COLO668 (cell line): ENCODE results near the gene SF3B3.
"Not testable (repeated sequence)": the region's sequence is repeated elsewhere in the genome, so short reads cannot be mapped to it uniquely, and the experiment has no call there.

ENCODE experiments used
- DNase-seq: peaks from one replicate; lab custom pipeline; 2025; ENCODE audit not compliant: unreplicated experiment; lab: John Stamatoyannopoulos, UW

SF3B3 gene

GRCh38 chr16:70510216-70510615 is 13.4 kb upstream of the SF3B3 start:
- no peak for DNase-seq

GRCh38 chr16:70511833-70512232 is 11.8 kb upstream of the SF3B3 start:
- DNase-seq = no peak

DNA sequence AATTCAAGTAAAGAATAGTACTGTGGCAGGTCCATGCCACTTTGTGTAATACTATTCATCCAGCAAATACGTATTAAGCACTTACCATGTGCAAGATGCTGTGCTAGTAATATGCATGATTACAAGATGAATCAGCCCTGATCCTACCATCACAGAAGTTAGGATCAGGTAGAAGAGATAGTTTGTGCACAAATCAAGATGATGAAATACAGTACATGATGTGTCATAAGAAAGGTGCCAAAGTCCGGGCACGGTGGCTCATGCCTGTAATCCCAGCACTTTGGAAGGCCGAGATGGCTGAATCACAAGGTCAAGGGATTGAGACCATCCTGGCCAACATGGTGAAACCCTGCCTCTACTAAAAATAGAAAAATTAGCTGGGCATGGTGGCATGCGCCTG is 11.2 kb upstream of the SF3B3 start:
- no peak for DNase-seq

DNA sequence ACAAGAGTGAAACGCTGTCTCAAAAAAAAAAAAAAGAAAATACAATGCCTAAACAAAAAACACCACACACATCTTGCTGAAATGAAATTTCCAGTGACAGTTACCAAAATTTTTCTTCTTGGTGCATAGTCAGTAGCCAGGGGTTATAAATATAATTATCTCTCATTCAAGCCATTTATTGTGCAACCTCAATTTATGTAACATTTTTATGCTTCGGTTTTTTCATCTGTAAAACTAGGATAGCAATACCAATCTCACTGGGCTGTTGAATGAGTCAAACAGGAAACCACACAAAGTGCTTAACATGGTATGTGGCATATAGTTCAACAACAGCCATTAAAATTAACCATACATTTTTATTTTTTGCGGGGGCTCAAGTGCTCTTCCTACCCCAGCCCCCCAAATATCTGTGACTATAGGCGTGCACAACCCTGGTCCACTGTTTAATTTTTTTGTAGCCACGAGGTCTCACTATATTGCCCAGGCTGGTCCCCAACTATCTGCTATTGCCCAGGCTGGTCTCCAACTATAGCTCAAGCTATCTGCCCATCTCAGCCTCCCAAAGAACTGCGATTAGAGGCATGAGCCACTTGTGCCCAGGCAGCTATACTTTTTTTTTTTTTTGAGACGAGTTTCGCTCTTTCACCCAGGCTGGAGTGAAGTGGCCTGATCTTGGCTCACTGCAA is 2.9 kb upstream of the SF3B3 start:
- no peak for DNase-seq

- no peak for DNase-seq
Observed at GRCh38 chr16:70522216-70523075, 1.2 kb upstream of the SF3B3 start.

GRCh38 chr16:70523076-70523742 is 407 bp upstream of the SF3B3 start, which contains the start of gene COG4:
TSS of gene COG4 (minus strand) at chr16:70523554. CDS start at chr16:70523543, 11 bp downstream.
- peak; percentile 85 for DNase-seq

GRCh38 chr16:70524399-70524825 is 796 bp downstream of the SF3B3 start:
- DNase-seq = peak; percentile 20

DNA sequence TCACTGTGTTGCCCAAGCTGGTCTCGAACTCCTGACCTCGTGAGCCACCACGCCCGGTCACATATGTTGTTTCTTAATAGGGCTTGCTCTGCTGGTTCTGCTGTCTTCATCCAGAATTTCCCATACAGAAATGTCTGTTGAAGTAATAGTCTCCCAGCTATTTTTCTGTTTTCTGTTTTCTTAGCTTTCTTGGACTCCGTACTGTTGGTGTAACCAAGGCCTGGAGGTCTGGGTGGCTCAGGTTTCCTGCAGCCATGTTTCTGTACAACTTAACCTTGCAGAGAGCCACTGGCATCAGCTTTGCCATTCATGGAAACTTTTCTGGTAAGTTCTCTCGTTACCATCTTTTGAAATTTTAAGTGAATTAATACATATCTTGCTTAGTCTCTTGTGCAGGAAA is 2.8 kb downstream of the SF3B3 start:
- no peak for DNase-seq

DNA sequence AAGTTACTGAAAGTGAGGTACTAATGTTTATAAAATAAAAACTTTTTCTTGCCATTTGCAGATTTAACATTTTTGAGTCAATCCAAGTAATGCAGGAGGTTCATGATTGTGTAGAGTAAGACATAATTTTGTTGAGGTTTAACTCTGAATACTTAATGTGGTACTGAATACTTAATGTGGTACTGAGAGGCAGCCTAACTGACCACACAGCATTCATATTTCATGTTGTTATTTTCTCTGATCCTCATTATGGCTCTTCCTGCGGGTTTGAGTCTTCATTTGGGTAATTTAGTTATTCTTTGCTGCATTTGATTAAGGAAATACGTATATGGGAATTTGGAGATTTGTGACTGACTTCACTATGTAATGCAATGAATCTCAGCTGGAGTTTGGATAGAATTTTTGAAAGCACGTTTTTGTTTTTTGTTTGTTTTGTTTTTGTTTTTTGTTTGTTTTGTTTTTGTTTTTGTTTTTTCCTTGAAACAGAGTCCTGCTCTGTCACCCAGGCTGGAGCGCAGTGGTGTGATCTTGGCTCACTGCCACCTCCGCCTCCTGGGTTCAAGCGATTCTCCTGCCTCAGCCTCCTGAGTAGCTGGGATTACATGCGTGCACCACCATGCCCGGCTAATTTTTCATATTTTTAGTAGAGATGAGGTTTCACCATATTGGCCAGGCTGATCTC is 3.8 kb downstream of the SF3B3 start:
- no peak for DNase-seq

- DNase-seq = no peak
Observed at GRCh38 chr16:70529051-70529777, 5.6 kb downstream of the SF3B3 start.

- not testable (repeated sequence) for DNase-seq
Observed at GRCh38 chr16:70529954-70530353, 6.3 kb downstream of the SF3B3 start.

DNA sequence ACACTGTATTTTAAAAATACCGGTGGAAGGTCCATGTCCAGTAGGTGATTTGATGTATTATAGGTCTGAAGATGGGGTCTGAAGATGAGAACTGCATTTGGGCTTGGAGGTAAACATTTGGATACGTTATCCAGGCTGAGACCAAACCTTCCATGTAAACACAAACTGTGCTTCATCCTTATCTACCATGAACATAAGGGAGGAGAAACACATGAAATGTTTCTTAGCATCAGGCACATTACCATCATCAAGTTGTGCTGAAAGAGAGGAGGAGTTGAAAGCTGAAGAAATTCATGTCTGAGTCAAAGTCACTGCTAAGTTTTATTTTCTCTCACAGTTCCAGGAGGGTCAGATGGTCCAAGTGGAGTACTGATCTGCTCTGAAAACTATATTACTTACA is 11.4 kb downstream of the SF3B3 start:
- no peak for DNase-seq

DNA sequence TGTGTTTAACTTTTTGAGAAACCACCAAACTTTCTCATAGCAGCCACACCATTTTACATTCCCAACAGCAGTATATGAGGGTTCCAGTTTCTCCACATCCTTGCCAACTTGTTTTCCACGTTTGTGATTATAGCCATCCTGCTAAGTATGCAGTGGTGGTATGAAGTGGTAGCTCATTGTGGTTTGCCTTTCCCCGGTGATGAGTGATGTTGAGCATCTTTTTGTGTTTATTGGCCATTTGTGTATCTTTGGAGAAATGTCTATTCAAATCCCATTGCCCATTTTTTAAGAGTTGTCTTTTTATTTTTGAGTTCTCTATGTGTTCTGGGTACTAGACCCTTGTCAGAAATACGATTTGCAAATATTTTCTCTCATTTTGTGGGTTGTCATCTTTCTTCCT is 17.4 kb downstream of the SF3B3 start:
- DNase-seq = no peak

GRCh38 chr16:70544548-70544947 is 20.9 kb downstream of the SF3B3 start:
- DNase-seq = no peak

DNA sequence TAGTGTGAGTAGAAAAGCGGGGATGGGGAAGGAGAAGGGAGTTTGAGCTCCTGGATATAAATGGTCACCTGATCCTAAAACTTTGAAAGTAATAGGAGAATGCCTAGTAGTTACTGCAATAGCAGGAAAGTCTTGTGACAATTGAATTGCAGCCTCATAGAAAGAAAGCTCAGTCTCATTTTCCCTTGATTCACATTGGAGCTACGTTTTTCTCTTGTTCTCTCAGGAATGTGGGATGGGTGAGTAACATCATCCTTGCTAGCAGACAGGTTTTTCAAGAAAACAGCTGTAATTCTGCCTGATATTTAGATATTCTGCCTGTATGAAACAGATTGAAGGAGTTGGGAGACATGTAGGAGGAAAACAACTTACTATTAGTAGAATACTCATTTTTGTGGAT is 25.3 kb downstream of the SF3B3 start:
- DNase-seq = no peak

- DNase-seq = no peak
Observed at GRCh38 chr16:70550082-70550481, 26.5 kb downstream of the SF3B3 start.

GRCh38 chr16:70551788-70552187 is 28.2 kb downstream of the SF3B3 start:
- DNase-seq = no peak

GRCh38 chr16:70552675-70553074 is 29.1 kb downstream of the SF3B3 start:
- no peak for DNase-seq

GRCh38 chr16:70553645-70554044 is 30.0 kb downstream of the SF3B3 start:
- no peak for DNase-seq

DNA sequence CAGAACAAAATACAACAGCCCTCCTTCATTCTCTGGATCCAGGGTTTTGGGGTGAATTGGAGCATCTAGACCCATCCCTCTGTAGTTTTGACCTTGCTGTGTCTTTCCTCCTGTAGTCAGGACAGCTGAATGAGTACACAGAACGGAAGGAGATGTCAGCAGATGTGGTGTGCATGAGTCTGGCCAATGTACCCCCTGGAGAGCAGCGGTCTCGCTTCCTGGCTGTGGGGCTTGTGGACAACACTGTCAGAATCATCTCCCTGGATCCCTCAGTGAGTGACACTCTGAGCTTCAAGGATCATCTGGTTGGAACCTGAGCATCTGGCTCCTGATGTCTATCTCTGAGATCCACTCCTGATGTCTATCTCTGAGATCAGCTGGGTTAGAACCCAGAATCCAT is 32.4 kb downstream of the SF3B3 start:
- DNase-seq = no peak

- no peak for DNase-seq
Observed at GRCh38 chr16:70561623-70562022, 38.0 kb downstream of the SF3B3 start.
